GM18909 (cell line): ENCODE results near the gene DOCK1.

Experiments
- ATAC-seq: cut with Tn5 transposase; IDR thresholded peaks from one replicate; pipeline ENCODE4 v1.9.1; 2021; ENCODE audit warnings: mild to moderate bottlenecking; ENCODE audit not compliant: unreplicated experiment, poor library complexity

DOCK1 gene

GRCh38 chr10:127122831-127123230, 217.6 kb downstream of the DOCK1 start:
- ATAC-seq = no peak

- no peak for ATAC-seq
Measured at GRCh38 chr10:127123626-127124025, 218.4 kb downstream of the DOCK1 start.

GRCh38 chr10:127125331-127125730, 220.1 kb downstream of the DOCK1 start:
- ATAC-seq = no peak

- no peak for ATAC-seq
Measured at GRCh38 chr10:127127822-127128221, 222.6 kb downstream of the DOCK1 start.

- no peak for ATAC-seq
Measured at GRCh38 chr10:127129104-127129503, 223.9 kb downstream of the DOCK1 start.

GRCh38 chr10:127132451-127132850, 227.2 kb downstream of the DOCK1 start:
- ATAC-seq = no peak

- ATAC-seq = no peak
Measured at GRCh38 chr10:127133225-127133624, 228.0 kb downstream of the DOCK1 start.

- ATAC-seq = no peak
Measured at GRCh38 chr10:127133672-127134500, 228.7 kb downstream of the DOCK1 start.

GRCh38 chr10:127135844-127136577, 230.8 kb downstream of the DOCK1 start:
- ATAC-seq = no peak

- ATAC-seq = no peak
Measured at GRCh38 chr10:127137391-127137790, 232.2 kb downstream of the DOCK1 start.

- no peak for ATAC-seq
Measured at GRCh38 chr10:127142136-127142535, 236.9 kb downstream of the DOCK1 start.

GRCh38 chr10:127142856-127143255, 237.6 kb downstream of the DOCK1 start:
- no peak for ATAC-seq

GRCh38 chr10:127145173-127145572, 239.9 kb downstream of the DOCK1 start:
- no peak for ATAC-seq

- no peak for ATAC-seq
Measured at GRCh38 chr10:127146661-127147060, 241.4 kb downstream of the DOCK1 start.

- no peak for ATAC-seq
Measured at GRCh38 chr10:127148066-127148932, 243.1 kb downstream of the DOCK1 start.

GRCh38 chr10:127148933-127149220, 243.6 kb downstream of the DOCK1 start:
- no peak for ATAC-seq

GRCh38 chr10:127149501-127150081, 244.4 kb downstream of the DOCK1 start:
- no peak for ATAC-seq

- no peak for ATAC-seq
Measured at GRCh38 chr10:127150136-127150535, 244.9 kb downstream of the DOCK1 start.

- ATAC-seq = no peak
Measured at GRCh38 chr10:127151541-127151940, 246.3 kb downstream of the DOCK1 start.

GRCh38 chr10:127151981-127152699, 246.9 kb downstream of the DOCK1 start:
- ATAC-seq = no peak
